ENCODE measurements around the gene ATP2B2.

The ATP2B2 gene

DNA sequence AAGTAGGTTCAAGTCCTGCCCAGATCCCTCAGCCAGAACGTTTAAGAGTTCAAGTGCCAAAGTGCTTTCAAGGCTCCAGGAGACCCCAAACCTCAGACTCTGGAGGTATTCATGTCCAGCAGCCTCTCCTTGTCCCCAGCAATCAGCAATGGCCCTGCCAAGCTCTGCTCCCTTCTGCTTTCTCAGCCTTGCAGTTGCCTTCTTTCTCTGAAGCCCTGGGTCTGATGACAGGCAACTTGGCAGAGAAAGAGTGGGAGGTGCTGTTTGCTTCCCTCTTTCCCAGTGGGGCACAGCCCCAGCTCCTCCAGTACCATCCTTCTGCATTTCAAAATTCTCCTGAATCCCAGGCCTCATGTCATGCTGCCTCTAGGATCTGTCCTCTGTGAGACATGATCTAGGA, 40.2 kb downstream of the ATP2B2 start:
- Histone ChIP-seq H4K20me1 (ENCODE audit: insufficient read depth, low read length) (0 out of 2 replicates have a peak, but pooled peaks cover 5% of the 10 kb centered on the region), H3K27me3 (ENCODE audit: insufficient read depth, low read length, poor library complexity) (no peaks in the 10 kb centered on the region), H3K4me1 (ENCODE audit: insufficient read depth, low read length) (no peaks in the 10 kb centered on the region), H3K79me2 (ENCODE audit: insufficient read depth, low read length) (no peaks in the 10 kb centered on the region), H3K4me3 (ENCODE audit: low read depth in 1 of 2, low read length in 2 of 2) (no peak overlapping the region), H3K9ac (ENCODE audit: low read depth, low read length) (no peak overlapping the region), H3K9me3 (ENCODE audit: insufficient read depth, low read length, severe bottlenecking) (no peaks in the 10 kb centered on the region), H3K36me3 (ENCODE audit: insufficient read depth, low read length) (no peaks in the 10 kb centered on the region), H3K4me2 (ENCODE audit: insufficient read depth, low read length) (no peak overlapping the region), H2AFZ (ENCODE audit: low read depth, low read length) (no peak overlapping the region), H3K27ac (ENCODE audit: low read length) (no peak overlapping the region)
- TF ChIP-seq CTCF (IDR thresholded peaks at IDR 0.05; ENCODE audit: borderline replicate concordance, extremely low read depth, low read length, poor library complexity, severe bottlenecking), result no peak
- TF ChIP-seq EZH2 (IDR thresholded peaks at IDR 0.05; ENCODE audit: borderline replicate concordance, low read depth, low read length, severe bottlenecking), result no peak
- ATAC-seq (ENCODE audit: insufficient read depth, low read depth), result no peak
- DNase-seq, result no peak

DNA sequence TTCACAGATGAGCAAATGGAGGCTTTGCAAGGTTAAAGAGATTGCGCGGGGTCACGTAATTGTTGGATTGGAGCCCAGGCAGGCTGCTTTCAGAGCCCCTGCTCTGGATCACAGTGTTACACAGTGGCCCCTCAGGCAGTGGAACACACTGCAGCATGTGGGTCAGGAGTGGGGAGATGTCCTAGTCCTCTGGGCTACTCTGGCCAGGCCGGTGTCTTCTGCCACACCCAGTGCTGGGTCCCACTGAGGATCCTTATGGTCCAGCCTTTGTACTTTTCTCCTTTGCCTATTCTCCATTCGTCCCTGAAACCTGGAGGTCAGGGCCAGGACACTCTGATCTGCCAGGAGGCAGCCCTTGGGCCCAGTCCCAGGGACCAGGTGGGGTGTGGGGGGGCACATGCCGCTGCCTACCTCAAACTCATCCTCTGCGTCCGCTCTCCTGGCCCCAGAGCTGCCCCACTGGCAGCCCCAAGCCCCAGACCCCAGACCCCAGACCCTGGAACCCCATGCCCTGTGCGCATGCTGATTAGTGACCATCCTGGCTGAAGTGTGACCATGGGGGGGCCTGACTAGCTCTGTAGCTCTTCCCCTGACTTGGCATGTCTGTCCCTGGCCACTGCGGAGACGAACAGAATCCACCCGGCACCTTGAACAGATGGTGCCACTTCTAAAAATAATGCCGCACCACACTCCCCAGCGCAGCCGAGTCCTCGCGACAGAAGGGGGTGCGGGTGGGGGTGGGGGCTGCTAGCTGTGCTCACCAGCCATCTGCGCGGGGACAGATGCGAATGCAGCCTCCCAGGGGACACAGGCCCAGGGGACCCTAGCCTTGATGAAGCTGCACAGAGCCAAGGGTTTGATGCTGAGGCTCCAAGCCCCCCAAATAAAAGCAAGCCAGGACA, 41.6 kb downstream of the ATP2B2 start:
- H3K4me1 ChIP-seq (ENCODE audit: insufficient read depth, low read length), result no peaks in the 10 kb centered on the region
- TF ChIP-seq CTCF (IDR thresholded peaks at IDR 0.05; ENCODE audit: borderline replicate concordance, extremely low read depth, low read length, poor library complexity, severe bottlenecking), result no peak
- TF ChIP-seq EZH2 (IDR thresholded peaks at IDR 0.05; ENCODE audit: borderline replicate concordance, low read depth, low read length, severe bottlenecking), result no peak
- ATAC-seq (ENCODE audit: insufficient read depth, low read depth), result no peak
- no peaks in the 10 kb centered on the region for H3K79me2 ChIP-seq (ENCODE audit: insufficient read depth, low read length)
- 0 out of 2 replicates have a peak, but pooled peaks cover 5% of the 10 kb centered on the region for H4K20me1 ChIP-seq (ENCODE audit: insufficient read depth, low read length)
- no peak overlapping the region for H3K27ac ChIP-seq (ENCODE audit: low read length)
- H2AFZ ChIP-seq (ENCODE audit: low read depth, low read length), result no peak overlapping the region
- H3K36me3 ChIP-seq (ENCODE audit: insufficient read depth, low read length), result no peaks in the 10 kb centered on the region
- no peak overlapping the region for H3K4me3 ChIP-seq (ENCODE audit: low read depth in 1 of 2, low read length in 2 of 2)
- H3K27me3 ChIP-seq (ENCODE audit: insufficient read depth, low read length, poor library complexity), result no peaks in the 10 kb centered on the region
- DNase-seq, result no peak
- H3K4me2 ChIP-seq (ENCODE audit: insufficient read depth, low read length), result no peak overlapping the region
- H3K9ac ChIP-seq (ENCODE audit: low read depth, low read length), result no peak overlapping the region
- no peaks in the 10 kb centered on the region for H3K9me3 ChIP-seq (ENCODE audit: insufficient read depth, low read length, severe bottlenecking)

DNA sequence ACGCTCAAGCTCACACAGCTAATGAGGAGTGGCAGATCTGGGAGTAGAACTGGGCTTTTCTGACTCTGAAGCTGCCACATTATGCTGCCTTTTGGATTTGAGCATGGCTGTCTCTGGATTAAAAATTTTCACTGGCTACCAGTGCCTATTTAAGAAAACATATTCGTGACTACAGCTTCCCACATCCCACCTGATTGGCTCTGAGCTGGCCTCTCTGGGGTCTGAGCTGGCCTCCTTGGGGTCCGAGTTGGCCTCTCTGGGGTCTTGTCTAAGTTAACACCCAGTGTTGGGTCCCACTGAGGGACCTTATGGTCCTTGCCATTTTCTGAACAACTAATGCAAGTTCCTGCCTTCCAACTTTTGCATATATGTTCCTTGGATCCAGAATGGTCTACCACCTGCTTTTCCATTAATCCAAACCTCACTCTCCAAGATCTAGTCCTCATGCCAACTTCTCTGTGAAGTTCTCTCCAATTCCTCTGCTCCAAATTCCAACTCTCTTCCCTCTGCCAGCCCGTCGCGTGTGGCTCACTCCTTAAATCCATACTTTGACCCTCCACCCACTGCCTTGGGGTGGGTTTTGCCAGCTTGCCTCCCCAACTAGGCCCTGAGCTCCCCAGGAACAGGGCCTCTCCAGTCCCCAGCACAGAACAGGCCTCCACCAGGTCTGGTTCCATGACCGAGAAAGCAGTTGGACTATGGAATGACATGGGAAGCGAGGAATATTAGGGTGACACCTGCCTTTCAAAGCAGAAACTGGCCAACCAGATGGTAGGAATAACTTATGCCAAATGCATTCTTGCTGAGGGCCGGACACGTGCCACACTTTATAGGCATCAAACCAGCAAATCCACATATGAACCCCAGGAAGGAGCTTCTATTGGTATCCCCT, 42.5 kb downstream of the ATP2B2 start:
- Histone ChIP-seq H3K27me3 (ENCODE audit: insufficient read depth, low read length, poor library complexity) (no peaks in the 10 kb centered on the region), H3K9me3 (ENCODE audit: insufficient read depth, low read length, severe bottlenecking) (no peaks in the 10 kb centered on the region), H3K4me3 (ENCODE audit: low read depth in 1 of 2, low read length in 2 of 2) (no peak overlapping the region), H2AFZ (ENCODE audit: low read depth, low read length) (no peak overlapping the region), H3K9ac (ENCODE audit: low read depth, low read length) (no peak overlapping the region), H3K27ac (ENCODE audit: low read length) (no peak overlapping the region), H3K4me2 (ENCODE audit: insufficient read depth, low read length) (no peak overlapping the region), H3K36me3 (ENCODE audit: insufficient read depth, low read length) (no peaks in the 10 kb centered on the region), H3K4me1 (ENCODE audit: insufficient read depth, low read length) (no peaks in the 10 kb centered on the region), H3K79me2 (ENCODE audit: insufficient read depth, low read length) (no peaks in the 10 kb centered on the region), H4K20me1 (ENCODE audit: insufficient read depth, low read length) (0 out of 2 replicates have a peak, but pooled peaks cover 4% of the 10 kb centered on the region)
- DNase-seq (no peak), ATAC-seq (ENCODE audit: insufficient read depth, low read depth) (no peak)
- no peak for TF ChIP-seq EZH2 (IDR thresholded peaks at IDR 0.05; ENCODE audit: borderline replicate concordance, low read depth, low read length, severe bottlenecking)
- no peak for TF ChIP-seq CTCF (IDR thresholded peaks at IDR 0.05; ENCODE audit: borderline replicate concordance, extremely low read depth, low read length, poor library complexity, severe bottlenecking)
